Head of caudate nucleus (tissue), 42 donors: ENCODE measurements around the gene ACTL7A.
"Not testable (repeated sequence)": the region's sequence is repeated elsewhere in the genome, so short reads cannot be mapped to it uniquely, and the experiment has no call there.

Source experiments
- DNase-seq, 42 donors: peaks; one replicate each; pipeline versions ENCODE4 v3.0.0 to v3.0.0-alpha.2; 2020 to 2021; ENCODE audit warnings: mixed read lengths in 7 of 42
- intact Hi-C: fragments of 100-400 bp; cut with DNase I; formaldehyde crosslinking; loops from one replicate; pipeline ENCODE4 v1.15.0; 2022

The ACTL7A gene

GRCh38 chr9:108867829-108868228 lies 5.8 kb downstream of the ACTL7A start:
- no peak for DNase-seq
- intact Hi-C loops, result no loop called here

- intact Hi-C loops, result no loop called here
- no peak for DNase-seq
These were observed 7.1 kb downstream of the ACTL7A start for GRCh38 chr9:108869092-108869725.

- intact Hi-C loops, result no loop called here
- no peak for DNase-seq
These were observed 12.2 kb downstream of the ACTL7A start for GRCh38 chr9:108874058-108874788.

- DNase-seq, result no peak
- intact Hi-C loops, result no loop called here
These were observed 14.4 kb downstream of the ACTL7A start for GRCh38 chr9:108876425-108876824.

- no peak for DNase-seq
- intact Hi-C loops, result no loop called here
These were observed 15.5 kb downstream of the ACTL7A start for GRCh38 chr9:108877524-108877923.

- DNase-seq, result no peak
- intact Hi-C loops, result no loop called here
These were observed 18.8 kb downstream of the ACTL7A start for GRCh38 chr9:108880738-108881316.

GRCh38 chr9:108882052-108882888 lies 20.2 kb downstream of the ACTL7A start:
- intact Hi-C loops, result no loop called here
- DNase-seq, result no peak

GRCh38 chr9:108883085-108883484 lies 21.0 kb downstream of the ACTL7A start:
- intact Hi-C loops, result no loop called here

GRCh38 chr9:108884701-108885100 lies 22.6 kb downstream of the ACTL7A start:
- intact Hi-C loops, result no loop called here
- no peak for DNase-seq

More at GRCh38 chr9:108883085-108883484, 21.0 kb downstream of the ACTL7A start:
- DNase-seq, result no peak

- no peak for DNase-seq
- intact Hi-C loops, result no loop called here
These were observed 23.7 kb downstream of the ACTL7A start for GRCh38 chr9:108885643-108886348.

- intact Hi-C loops, DNase-seq: not testable (repeated sequence)
These were observed 24.7 kb downstream of the ACTL7A start for GRCh38 chr9:108886594-108887271.

- DNase-seq, result no peak
- intact Hi-C loops, result no loop called here
These were observed 27.6 kb downstream of the ACTL7A start for GRCh38 chr9:108889649-108890067.

GRCh38 chr9:108894225-108894997 lies 32.3 kb downstream of the ACTL7A start:
- no peak for DNase-seq
- intact Hi-C loops, result no loop called here

GRCh38 chr9:108897324-108898096 lies 35.4 kb downstream of the ACTL7A start:
- no peak for DNase-seq
- intact Hi-C loops, result no loop called here

- intact Hi-C loops, DNase-seq: not testable (repeated sequence)
These were observed 37.1 kb downstream of the ACTL7A start for GRCh38 chr9:108899023-108899695.

- intact Hi-C loops, result no loop called here
- no peak for DNase-seq
These were observed 38.1 kb downstream of the ACTL7A start for GRCh38 chr9:108900176-108900575.
